Measurements from ENCODE around the gene MLXIPL.

DNA sequence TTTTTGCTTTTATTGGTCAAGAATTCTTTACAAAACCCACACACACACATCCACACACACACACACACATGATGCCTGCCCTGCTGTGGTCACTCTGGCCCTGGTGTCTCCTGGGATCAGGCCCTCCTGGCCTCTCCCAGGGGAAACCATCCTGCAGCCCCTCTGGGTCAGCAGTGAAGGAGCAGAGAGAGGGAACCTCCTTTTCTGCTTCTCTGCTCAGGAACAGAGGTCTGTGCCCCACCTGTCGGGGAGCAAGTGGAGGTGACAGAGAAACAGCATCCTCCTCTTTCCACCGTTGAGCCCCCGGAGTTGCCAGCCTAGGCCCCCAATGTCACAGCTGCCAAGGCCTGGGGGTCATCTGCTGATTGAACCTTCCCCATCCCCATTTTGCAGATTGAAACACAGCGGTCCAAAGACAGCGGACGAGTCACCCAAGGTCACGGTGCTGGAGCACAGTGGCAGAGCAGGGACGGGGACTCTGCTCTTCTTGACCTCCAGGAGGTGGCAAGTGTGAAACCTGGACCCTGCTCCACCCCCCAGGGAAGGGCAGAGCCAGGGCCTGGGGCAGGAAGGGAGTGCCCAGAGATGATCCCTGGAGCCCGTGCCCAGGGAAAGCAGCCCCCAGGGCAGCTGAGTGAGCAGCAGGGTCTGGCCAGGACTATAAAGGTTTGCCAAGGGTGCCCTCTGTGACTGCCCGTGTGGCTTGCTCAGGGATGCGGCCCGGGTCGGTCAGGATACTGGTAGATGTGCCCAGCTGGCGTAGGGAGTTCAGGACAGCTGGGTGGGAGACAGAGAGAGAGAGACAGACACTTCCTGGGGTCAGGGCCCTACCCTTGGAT lies 30.9 kb downstream of the MLXIPL start:
- no peak for TF ChIP-seq CTCF (conservative IDR thresholded peaks at IDR 0.05 in 1 of 2, IDR thresholded peaks at IDR 0.05 in 1 of 2; ENCODE audit: extremely low read depth in 1 of 2, insufficient read depth in 1 of 2, low read depth in 1 of 2, low read length in 2 of 2)
- no peak for TF ChIP-seq EZH2 (IDR thresholded peaks at IDR 0.05; ENCODE audit: borderline replicate concordance, low read length)

Data from mammary epithelial cell (primary cell).